Measurements from ENCODE around the gene SHISAL1. TPM values are rescaled to one million over a fixed set of nuclear protein-coding genes. Genes with fewer than 3 reads are reported as not detected.
"Not testable (repeated sequence)": the region's sequence is repeated elsewhere in the genome, so short reads cannot be mapped to it uniquely, and the experiment has no call there.

SHISAL1 gene
- total RNA-seq, 3 donors from 2014 or later, result 0.32 to 1.2 (median 0.33) TPM

- no peak overlapping the region for H3K4me3 ChIP-seq
- H3K9me3 ChIP-seq, result no peaks in the 10 kb centered on the region
- intact Hi-C loops (cut with DNase I; ENCODE audit: low total_unique reads), result no loop called here
- no peaks in the 10 kb centered on the region for H3K4me1 ChIP-seq
- TF ChIP-seq POLR2AphosphoS5 (IDR thresholded peaks at IDR 0.05) (no peak), CTCF (IDR thresholded peaks at IDR 0.05) (no peak), POLR2A (IDR thresholded peaks at IDR 0.05) (no peak)
- no peak overlapping the region for H3K27ac ChIP-seq
- H3K36me3 ChIP-seq, result no peaks in the 10 kb centered on the region
- DNase-seq (ENCODE audit: low spot score in 2 of 2), result no peak
- peaks cover 0 to 42% of the 10 kb centered on the region in 2 donors for H3K27me3 ChIP-seq
These were observed 16.5 kb upstream of the SHISAL1 start for GRCh38 chr22:44329179-44329796.

GRCh38 chr22:44328762-44329161 is 16.0 kb upstream of the SHISAL1 start:
- peaks cover 0 to 42% of the 10 kb centered on the region in 2 donors for H3K27me3 ChIP-seq
- DNase-seq (ENCODE audit: low spot score in 2 of 2), result no peak

GRCh38 chr22:44328326-44328725 is 15.6 kb upstream of the SHISAL1 start:
- Histone ChIP-seq H3K9me3 (no peaks in the 10 kb centered on the region), H3K27ac (no peak overlapping the region), H3K36me3 (no peaks in the 10 kb centered on the region), H3K27me3 (peaks cover 0 to 40% of the 10 kb centered on the region in 2 donors), H3K4me3 (no peak overlapping the region), H3K4me1 (no peaks in the 10 kb centered on the region)
- intact Hi-C loops (cut with DNase I; ENCODE audit: low total_unique reads), result no loop called here
- no peak for TF ChIP-seq POLR2A (IDR thresholded peaks at IDR 0.05)
- no peak for TF ChIP-seq CTCF (IDR thresholded peaks at IDR 0.05)
- no peak for DNase-seq (ENCODE audit: low spot score in 2 of 2)

More at GRCh38 chr22:44328762-44329161, 16.0 kb upstream of the SHISAL1 start:
- TF ChIP-seq CTCF (IDR thresholded peaks at IDR 0.05), result no peak
- TF ChIP-seq POLR2A (IDR thresholded peaks at IDR 0.05), result no peak
- TF ChIP-seq POLR2AphosphoS5 (IDR thresholded peaks at IDR 0.05), result no peak
- no peak overlapping the region for H3K27ac ChIP-seq
- no peak overlapping the region for H3K4me3 ChIP-seq
- no peaks in the 10 kb centered on the region for H3K4me1 ChIP-seq
- no peaks in the 10 kb centered on the region for H3K36me3 ChIP-seq
- intact Hi-C loops (cut with DNase I; ENCODE audit: low total_unique reads), result no loop called here
- H3K9me3 ChIP-seq, result no peaks in the 10 kb centered on the region

GRCh38 chr22:44326491-44326885 is 13.7 kb upstream of the SHISAL1 start:
- no peaks in the 10 kb centered on the region for H3K36me3 ChIP-seq
- intact Hi-C loops (cut with DNase I; ENCODE audit: low total_unique reads), result no loop called here
- H3K27me3 ChIP-seq, result peaks cover 0 to 25% of the 10 kb centered on the region in 2 donors
- no peaks in the 10 kb centered on the region for H3K4me1 ChIP-seq
- no peaks in the 10 kb centered on the region for H3K9me3 ChIP-seq
- no peak overlapping the region for H3K27ac ChIP-seq
- peak overlapping the region; percentile 55 to 73 (median 56) for H3K4me3 ChIP-seq
- DNase-seq (ENCODE audit: low spot score in 2 of 2), result no peak
- no peak for TF ChIP-seq CTCF (IDR thresholded peaks at IDR 0.05)
- no peak for TF ChIP-seq POLR2A (IDR thresholded peaks at IDR 0.05)
- no peak for TF ChIP-seq POLR2AphosphoS5 (IDR thresholded peaks at IDR 0.05)

GRCh38 chr22:44325718-44326490 is 13.2 kb upstream of the SHISAL1 start:
- peak overlapping the region in 1 of 2 donors; percentile 28 for H3K27ac ChIP-seq
- no peak for TF ChIP-seq POLR2AphosphoS5 (IDR thresholded peaks at IDR 0.05)
- no peak for TF ChIP-seq POLR2A (IDR thresholded peaks at IDR 0.05)
- TF ChIP-seq CTCF (IDR thresholded peaks at IDR 0.05), result no peak
- intact Hi-C loops (cut with DNase I; ENCODE audit: low total_unique reads), result no loop called here

GRCh38 chr22:44323140-44323790 is 10.5 kb upstream of the SHISAL1 start:
- H3K27me3 ChIP-seq; H3K36me3 ChIP-seq; H3K4me1 ChIP-seq; DNase-seq (ENCODE audit: low spot score in 2 of 2); intact Hi-C loops (cut with DNase I; ENCODE audit: low total_unique reads); H3K27ac ChIP-seq; H3K9me3 ChIP-seq; H3K4me3 ChIP-seq: not testable (repeated sequence)

More at GRCh38 chr22:44325718-44326490, 13.2 kb upstream of the SHISAL1 start:
- Histone ChIP-seq H3K36me3 (no peaks in the 10 kb centered on the region), H3K9me3 (no peaks in the 10 kb centered on the region), H3K4me1 (no peaks in the 10 kb centered on the region), H3K4me3 (peak overlapping the region; percentile 55 to 73 (median 56)), H3K27me3 (peaks cover 0 to 20% of the 10 kb centered on the region in 2 donors)
- DNase-seq (ENCODE audit: low spot score in 2 of 2), result no peak
